ENCODE measurements around the gene PDGFD. TPM values are rescaled to one million over a fixed set of nuclear protein-coding genes. Genes with fewer than 3 reads are reported as not detected.

Gene PDGFD
- total RNA-seq, 1 donor from 2014 or later = 8.0 TPM

GRCh38 chr11:104165014-104165413 is 1.1 kb upstream of the PDGFD start:
- H3K9me3 Mint-ChIP-seq (ENCODE audit: low read depth) = no peaks in the 10 kb centered on the region
- H3K36me3 Mint-ChIP-seq (ENCODE audit: insufficient read depth) = no peaks in the 10 kb centered on the region
- H3K27ac Mint-ChIP-seq = no peak overlapping the region
- H3K4me1 Mint-ChIP-seq (ENCODE audit: low read depth) = peaks cover 6% of the 10 kb centered on the region
- peaks cover 11% of the 10 kb centered on the region for H3K27me3 Mint-ChIP-seq
- no peak for TF ChIP-seq CTCF (IDR thresholded peaks at IDR 0.05; ENCODE audit: unreplicated experiment)
- H3K4me3 Mint-ChIP-seq (ENCODE audit: low read depth) = peak overlapping the region; percentile 17
- no peak for DNase-seq (ENCODE audit: low spot score, unreplicated experiment)

- Mint-ChIP-seq H3K4me3 (ENCODE audit: low read depth) (peak overlapping the region; percentile 87), H3K36me3 (ENCODE audit: insufficient read depth) (no peaks in the 10 kb centered on the region), H3K4me1 (ENCODE audit: low read depth) (peaks cover 6% of the 10 kb centered on the region), H3K9me3 (ENCODE audit: low read depth) (no peaks in the 10 kb centered on the region), H3K27ac (peak overlapping the region; percentile 88), H3K27me3 (peaks cover 11% of the 10 kb centered on the region)
- TF ChIP-seq CTCF (IDR thresholded peaks at IDR 0.05; ENCODE audit: unreplicated experiment) = no peak
- DNase-seq (ENCODE audit: low spot score, unreplicated experiment) = no peak
These were observed 583 bp downstream of the PDGFD start for GRCh38 chr11:104163100-104164027.

GRCh38 chr11:104161751-104162450 is 2.0 kb downstream of the PDGFD start:
- Mint-ChIP-seq H3K4me1 (ENCODE audit: low read depth) (peaks cover 6% of the 10 kb centered on the region), H3K4me3 (ENCODE audit: low read depth) (no peak overlapping the region), H3K27ac (no peak overlapping the region), H3K27me3 (peaks cover 11% of the 10 kb centered on the region), H3K36me3 (ENCODE audit: insufficient read depth) (no peaks in the 10 kb centered on the region), H3K9me3 (ENCODE audit: low read depth) (no peaks in the 10 kb centered on the region)
- no peak for DNase-seq (ENCODE audit: low spot score, unreplicated experiment)
- TF ChIP-seq CTCF (IDR thresholded peaks at IDR 0.05; ENCODE audit: unreplicated experiment) = no peak

GRCh38 chr11:104159356-104159755 is 4.6 kb downstream of the PDGFD start:
- H3K4me3 Mint-ChIP-seq (ENCODE audit: low read depth) = no peak overlapping the region
- H3K27ac Mint-ChIP-seq = no peak overlapping the region
- no peak for DNase-seq (ENCODE audit: low spot score, unreplicated experiment)
- H3K36me3 Mint-ChIP-seq (ENCODE audit: insufficient read depth) = no peaks in the 10 kb centered on the region
- peaks cover 5% of the 10 kb centered on the region for H3K4me1 Mint-ChIP-seq (ENCODE audit: low read depth)
- peaks cover 3% of the 10 kb centered on the region for H3K27me3 Mint-ChIP-seq
- H3K9me3 Mint-ChIP-seq (ENCODE audit: low read depth) = no peaks in the 10 kb centered on the region
- no peak for TF ChIP-seq CTCF (IDR thresholded peaks at IDR 0.05; ENCODE audit: unreplicated experiment)

- peaks cover 4% of the 10 kb centered on the region for H3K9me3 Mint-ChIP-seq (ENCODE audit: low read depth)
- peaks cover 5% of the 10 kb centered on the region for H3K4me1 Mint-ChIP-seq (ENCODE audit: low read depth)
- no peak overlapping the region for H3K4me3 Mint-ChIP-seq (ENCODE audit: low read depth)
- TF ChIP-seq CTCF (IDR thresholded peaks at IDR 0.05; ENCODE audit: unreplicated experiment) = no peak
- DNase-seq (ENCODE audit: low spot score, unreplicated experiment) = no peak
- H3K36me3 Mint-ChIP-seq (ENCODE audit: insufficient read depth) = peaks cover 2% of the 10 kb centered on the region
- no peaks in the 10 kb centered on the region for H3K27me3 Mint-ChIP-seq
- no peak overlapping the region for H3K27ac Mint-ChIP-seq
These were observed 8.6 kb downstream of the PDGFD start for GRCh38 chr11:104155375-104155774.
